K562 (cell line): Measurements from ENCODE around the gene RAX. TPM values are rescaled to one million over a fixed set of nuclear protein-coding genes. Genes with fewer than 3 reads are reported as not detected.

Experiments
- ATAC-seq: fragments of 200-7000 bp; cut with Tn5 transposase; 3 replicates; pipeline ENCODE4 v1.9.1; 2020; ENCODE audit warnings: moderate library complexity
- BruUV-seq: library from RNA; stranded (reverse); fragments of 400-500 nt; replicated peaks from 2 replicates; lab custom pipeline; 2021; lab: Mats Ljungman, UMichigan
- CTCF ChIA-PET: fragments of 300-600 bp; formaldehyde crosslinking; extraction: SDS; loops from one replicate; lab custom pipeline; 2021; ENCODE audit warnings: low intra/inter-chr PET ratio; lab: Yijun Ruan, JAX
- POLR2A ChIA-PET: fragments of 300-600, 350-650 bp; sonication (Branson Sonifier 250); formaldehyde crosslinking; extraction: SDS; loops from one replicate; lab custom pipeline; 2021; ENCODE audit warnings: antibody characterized with exemption, inconsistent platforms; lab: Yijun Ruan, JAX
- DNase-seq, 4 experiments: peaks; one replicate each; pipeline versions ENCODE4 v3.0.0 to v3.0.0-alpha.2; 2011 to 2018; ENCODE audit warnings: low spot score in 3 of 4, mixed read lengths in 3 of 4; ENCODE audit errors: extremely low read depth in 1 of 4
- FAIRE-seq: peaks from 2 replicates; lab custom pipeline; 2011; peaks lifted over from hg19 to GRCh38; lab: Jason Lieb, UNC
- H2AFZ ChIP-seq: 2 replicates; pipeline ENCODE4 v1.6.0; 2011; ENCODE audit warnings: low read depth, low read length, control low read depth, inconsistent platforms
- H3K27ac ChIP-seq: fragments of 200-600 bp; 3 replicates; pipeline ENCODE4 v1.8.0; 2011; ENCODE audit warnings: low read depth, mild to moderate bottlenecking, control low read depth, inconsistent platforms, low read length, moderate library complexity, mixed read lengths; ENCODE audit errors: extremely low read depth
- H3K27me3 ChIP-seq, 2 experiments: fragments of 300-600 bp in 1 of 2; 2 replicates in 1 of 2; 3 replicates in 1 of 2; pipeline versions ENCODE4 v1.6.0 to v1.8.0; 2011; ENCODE audit warnings: inconsistent platforms in 2 of 2, low read length in 2 of 2, mild to moderate bottlenecking in 1 of 2, mixed read lengths in 1 of 2, moderate library complexity in 1 of 2; ENCODE audit not compliant: control insufficient read depth in 2 of 2, insufficient read depth in 2 of 2
- H3K36me3 ChIP-seq: fragments of 300-600 bp; 3 replicates; pipeline ENCODE4 v1.8.0; 2011; ENCODE audit warnings: mild to moderate bottlenecking, low read length, inconsistent platforms; ENCODE audit not compliant: control insufficient read depth, insufficient read depth
- H3K4me1 ChIP-seq, 2 experiments: fragments of 200-600 bp in 1 of 2; replicated peaks in 1 of 2; 2 replicates in 1 of 2; 3 replicates in 1 of 2; pipeline versions ENCODE4 v1.5.1 to v1.8.0; 2011; ENCODE audit warnings: inconsistent platforms in 2 of 2, low read length in 2 of 2, mild to moderate bottlenecking in 1 of 2, mixed read lengths in 1 of 2, moderate library complexity in 1 of 2; ENCODE audit not compliant: control insufficient read depth in 2 of 2, insufficient read depth in 2 of 2
- H3K4me2 ChIP-seq: 2 replicates; pipeline ENCODE4 v1.6.1; 2011; ENCODE audit warnings: low read length, control low read depth, inconsistent platforms, mixed read lengths; ENCODE audit not compliant: insufficient read depth
- H3K4me3 ChIP-seq: fragments of 200-600 bp; sonication (generic), shearing (Covaris generic); 2 replicates; pipeline ENCODE4 v1.5.1; 2016; ENCODE audit warnings: control low read depth, inconsistent platforms
- H3K79me2 ChIP-seq: fragments of 200-600 bp; 3 replicates; pipeline ENCODE4 v1.8.0; 2011; ENCODE audit warnings: low read length, inconsistent platforms; ENCODE audit not compliant: control insufficient read depth, insufficient read depth
- H3K9ac ChIP-seq, 2 experiments: 2 replicates each; pipeline versions ENCODE4 v1.6.0 to v1.6.1; 2011; ENCODE audit warnings: low read depth in 2 of 2, low read length in 2 of 2, control low read depth in 1 of 2, inconsistent platforms in 1 of 2, mild to moderate bottlenecking in 1 of 2, mixed read lengths in 1 of 2; ENCODE audit not compliant: insufficient read depth in 1 of 2
- H3K9me1 ChIP-seq: one replicate; pipeline ENCODE4 v1.6.0; 2011; ENCODE audit warnings: inconsistent platforms, mild to moderate bottlenecking, low read length, moderate library complexity; ENCODE audit not compliant: control insufficient read depth, insufficient read depth
- H3K9me3 ChIP-seq: replicated peaks from 2 replicates; pipeline ENCODE4 v1.5.1; 2011; ENCODE audit warnings: low read depth, low read length, inconsistent platforms; ENCODE audit not compliant: control insufficient read depth, insufficient read depth
- H4K20me1 ChIP-seq: replicated peaks from 2 replicates; pipeline ENCODE4 v1.6.1; 2011; ENCODE audit warnings: low read length, inconsistent platforms, mixed read lengths; ENCODE audit not compliant: control insufficient read depth, insufficient read depth
- BRF2 ChIP-seq: IDR thresholded peaks from 3 replicates; pipeline ENCODE4 v1.6.1; 2011; ENCODE audit warnings: borderline replicate concordance, mild to moderate bottlenecking; ENCODE audit not compliant: insufficient read length, insufficient read depth
- CBFA2T3 ChIP-seq: fragments of 450-650 bp; IDR thresholded peaks from 2 replicates; pipeline ENCODE4 v1.6.1; 2017
- E2F3 ChIP-seq: fragments of 250-450 bp; sonication (Bioruptor Pico); IDR thresholded peaks from 2 replicates; pipeline ENCODE4 v1.4.0; 2020; ENCODE audit warnings: mild to moderate bottlenecking
- MAX ChIP-seq: sonication (generic); formaldehyde crosslinking; IDR thresholded peaks from 2 replicates; pipeline ENCODE4 v1.9.0; 2022; ENCODE audit warnings: mild to moderate bottlenecking, missing genetic modification reagents
- NELFE ChIP-seq: IDR thresholded peaks from 2 replicates; pipeline ENCODE4 v1.6.1; 2011; ENCODE audit warnings: mild to moderate bottlenecking; ENCODE audit not compliant: insufficient read depth, insufficient read length
- PRMT5 ChIP-seq: sonication (generic); formaldehyde crosslinking; IDR thresholded peaks from 2 replicates; pipeline ENCODE4 v1.5.0; 2020; ENCODE audit warnings: missing genetic modification reagents
- RBM15 ChIP-seq: fragments of 200-400 bp; formaldehyde crosslinking; IDR thresholded peaks from 2 replicates; pipeline ENCODE4 v1.6.1; 2018; ENCODE audit warnings: mild to moderate bottlenecking, low read length, moderate library complexity; ENCODE audit not compliant: insufficient read depth
- RBM22 ChIP-seq: fragments of 200-400 bp; formaldehyde crosslinking; IDR thresholded peaks from 2 replicates; pipeline ENCODE4 v1.6.1; 2018; ENCODE audit warnings: low read length, low read depth; ENCODE audit not compliant: poor library complexity, severe bottlenecking
- RBM25 ChIP-seq: fragments of 200-400 bp; formaldehyde crosslinking; IDR thresholded peaks from 2 replicates; pipeline ENCODE4 v1.6.1; 2018; ENCODE audit warnings: low read length, low read depth, moderate library complexity; ENCODE audit not compliant: severe bottlenecking
- ZBTB5 ChIP-seq: fragments of 450-650 bp; IDR thresholded peaks from 2 replicates; pipeline ENCODE4 v1.6.1; 2017; ENCODE audit warnings: antibody characterized with exemption
- ZC3H4 ChIP-seq: sonication (generic); formaldehyde crosslinking; IDR thresholded peaks from 2 replicates; pipeline ENCODE4 v1.9.0; 2021; ENCODE audit warnings: missing genetic modification reagents, borderline replicate concordance
- ZFP36 ChIP-seq: fragments of 150-350 bp; IDR thresholded peaks from 2 replicates; pipeline ENCODE4 v1.6.1; 2018; ENCODE audit warnings: low read length, low read depth; ENCODE audit not compliant: partially characterized antibody
- ZKSCAN3 ChIP-seq: fragments of 250-450 bp; sonication (Bioruptor Pico); IDR thresholded peaks from 2 replicates; pipeline ENCODE4 v1.4.0; 2020
- ZNF165 ChIP-seq: fragments of 250-450 bp; sonication (Bioruptor Pico); IDR thresholded peaks from 2 replicates; pipeline ENCODE4 v1.4.0; 2020; ENCODE audit warnings: borderline replicate concordance
- ZNF395 ChIP-seq: fragments of 200-800 bp; sonication (Bioruptor generic); IDR thresholded peaks from 2 replicates; pipeline ENCODE4 v1.6.1; 2017; ENCODE audit warnings: missing genetic modification characterization, missing compliant biosample characterization
- ZNF740 ChIP-seq, 3 experiments: fragments of 200-800 bp in 1 of 3; sonication (Bioruptor generic) in 1 of 3; sonication (generic) in 1 of 3; formaldehyde crosslinking in 1 of 3; IDR thresholded peaks; 2 replicates each; pipeline versions ENCODE4 v1.6.1 to v1.8.0; 2016 to 2022; ENCODE audit warnings: mild to moderate bottlenecking in 2 of 3, missing compliant biosample characterization in 2 of 3, missing genetic modification characterization in 2 of 3, missing genetic modification reagents in 1 of 3
- ZNF778 ChIP-seq: fragments of 450-650 bp; formaldehyde crosslinking; IDR thresholded peaks from 2 replicates; pipeline ENCODE4 v1.4.0; 2020; ENCODE audit warnings: mild to moderate bottlenecking, moderate library complexity
- WGBS: fragments of 100-300 bp; shearing (Covaris generic); methylation state at CpG from one replicate; pipeline ENCODE4 v1.1.6; 2016; ENCODE audit warnings: low coverage, mixed read lengths; ENCODE audit not compliant: insufficient coverage; ENCODE audit errors: missing lambda C conversion rate; 5-methylcytosine and 5-hydroxymethylcytosine counted together
- in situ Hi-C: fragments of 300-500 bp; cut with MboI; formaldehyde crosslinking; loops from 4 replicates; pipeline ENCODE4 v1.15.0; 2018; ENCODE audit warnings: inconsistent platforms, mixed read lengths
- intact Hi-C: fragments of 100-400 bp; cut with micrococcal nuclease; formaldehyde crosslinking; loops from 2 replicates; pipeline ENCODE4 v1.14.2; 2022
- polyA plus RNA-seq, 8 experiments: library from polyadenylated mRNA; depleted of rRNA in 4 of 8; stranded (reverse) in 5 of 8; unstranded in 3 of 8; fragments of >200 nt; fragmentation: Nextera tagmentation in 2 of 8; fragmentation: Illumina TruSeq in 1 of 8; extraction: Ambion mirVana in 2 of 8; extraction: Trizol in 1 of 8; gene quantifications; 2 replicates each; pipeline versions ENCODE4 v1.2.1 to v1.2.3, GENCODE V29; 2011 to 2014; ENCODE audit warnings: inconsistent platforms in 1 of 8, missing spikeins in 1 of 8
- total RNA-seq, 7 experiments: library from RNA; depleted of rRNA in 6 of 7; stranded (reverse); fragments of >200 nt in 6 of 7; fragmentation: Illumina TruSeq in 2 of 7; extraction: Trizol in 2 of 7; gene quantifications; 2 replicates each; pipeline versions ENCODE4 v1.2.1 to v1.2.3, GENCODE V29; 2011 to 2021; ENCODE audit warnings: low replicate concordance in 1 of 7

RAX gene
- total and polyA plus RNA-seq, 9 of the 15 experiments (the other 6 are each of a cell fraction or from before 2014, with no cell fraction given), result not detected

- no TSS peak for BruUV-seq
- ChIA-PET CTCF (no interaction called here), POLR2A (interaction anchor here (0.6 to 1.4 kb wide), 2 partner anchors 9 to 681 kb away, joined by 3 to 4 read pairs; no protein-coding TSS in a partner anchor)
- no peak for TF ChIP-seq PRMT5 (CRISPR knock-in tag)
- TF ChIP-seq ZNF778 (CRISPR knock-in tag), result no peak
- no peak for TF ChIP-seq MAX (CRISPR knock-in tag)
- TF ChIP-seq RBM15, result no peak
- TF ChIP-seq ZNF165 (CRISPR knock-in tag), result no peak
- TF ChIP-seq E2F3 (CRISPR knock-in tag), result no peak
- TF ChIP-seq ZFP36, result no peak
- TF ChIP-seq ZBTB5, result no peak
- no peak for TF ChIP-seq CBFA2T3
- TF ChIP-seq ZKSCAN3 (CRISPR knock-in tag), result no peak
- TF ChIP-seq RBM25, result no peak
- no peak for TF ChIP-seq RBM22
- no peak for TF ChIP-seq ZC3H4 (CRISPR knock-in tag)
- no peak for TF ChIP-seq ZNF395 (CRISPR knock-in tag)
- TF ChIP-seq BRF2, result no peak
- no peak for TF ChIP-seq NELFE
- no peak for TF ChIP-seq ZNF740 (CRISPR knock-in tag; IDR thresholded peaks at IDR 0.05)
- TF ChIP-seq ZNF740 (tag; IDR thresholded peaks at IDR 0.05), result no peak
These were observed 30.5 kb upstream of the RAX start for GRCh38 chr18:59303656-59304195.

More at GRCh38 chr18:59303656-59304195, 30.5 kb upstream of the RAX start:
- no peak overlapping the region for H3K9ac ChIP-seq
- ATAC-seq (no peak), DNase-seq (no peak), FAIRE-seq (no peak)
- H3K4me3 ChIP-seq, result no peak overlapping the region
- in situ Hi-C loops (no loop called here), intact Hi-C loops (no loop called here)
- no peaks in the 10 kb centered on the region for H3K36me3 ChIP-seq
- no peak overlapping the region for H3K4me2 ChIP-seq
- H3K27me3 ChIP-seq, result peaks cover 3 to 37% of the 10 kb centered on the region in 2 experiments; a peak in 4 of 5 replicates
- H3K9me1 ChIP-seq, result no peaks in the 10 kb centered on the region
- peaks cover 0 to 4% of the 10 kb centered on the region in 2 experiments; a peak in 2 of 5 replicates for H3K4me1 ChIP-seq
- H3K27ac ChIP-seq, result no peak overlapping the region
- H3K79me2 ChIP-seq, result no peaks in the 10 kb centered on the region
- H2AFZ ChIP-seq, result no peak overlapping the region
- WGBS, result 0% methylated on average over 7 of the region's 9 CpGs
- no peaks in the 10 kb centered on the region for H3K9me3 ChIP-seq
- H4K20me1 ChIP-seq, result no peaks in the 10 kb centered on the region
